Smooth muscle cell of trachea (primary cell): ENCODE results near the gene GOLGA6B. TPM values are rescaled to one million over a fixed set of nuclear protein-coding genes. Genes with fewer than 3 reads are reported as not detected.

ENCODE experiments used
- total RNA-seq: library from RNA; depleted of rRNA; stranded (reverse); fragments of >200 nt; gene quantifications from 2 replicates; pipeline ENCODE4 v1.2.1, GENCODE V29; 2014

GOLGA6B gene, protein sequence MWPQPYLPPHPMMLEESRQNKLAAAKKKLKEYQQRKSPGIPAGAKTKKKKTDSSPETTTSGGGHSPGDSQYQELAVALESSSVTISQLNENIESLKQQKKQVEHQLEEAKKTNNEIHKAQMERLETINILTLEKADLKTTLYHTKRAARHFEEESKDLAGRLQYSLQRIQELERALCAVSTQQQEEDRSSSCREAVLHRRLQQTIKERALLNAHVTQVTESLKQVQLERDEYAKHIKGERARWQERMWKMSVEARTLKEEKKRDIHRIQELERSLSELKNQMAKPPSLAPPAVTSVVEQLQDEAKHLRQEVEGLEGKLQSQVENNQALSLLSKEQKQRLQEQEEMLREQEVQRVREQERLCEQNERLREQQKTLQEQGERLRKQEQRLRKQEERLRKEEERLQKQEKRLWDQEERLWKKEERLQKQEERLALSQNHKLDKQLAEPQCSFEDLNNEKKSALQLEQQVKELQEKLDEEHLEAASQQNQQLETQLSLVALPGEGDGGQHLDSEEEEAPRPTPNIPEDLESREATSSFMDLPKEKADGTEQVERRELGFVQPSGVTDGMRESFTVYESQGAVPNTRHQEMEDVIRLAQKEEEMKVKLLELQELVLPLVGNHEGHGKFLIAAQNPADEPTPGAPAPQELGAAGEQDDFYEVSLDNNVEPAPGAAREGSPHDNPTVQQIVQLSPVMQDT
- total RNA-seq, result not detected in 2 replicates

GRCh38 chr15:72654397-72654796 is at the start of gene GOLGA6B:
Gene GOLGA6B (plus strand): TSS chr15:72654697. CDS start chr15:72654738, 41 bp downstream.

GRCh38 chr15:72685925-72686794 is 31.7 kb downstream of the GOLGA6B start, which contains the start of the genes BBS4 and HIGD2B:
Gene BBS4 (plus strand): TSS chr15:72686207. CDS start chr15:72686228, 21 bp downstream.
Gene HIGD2B (minus strand): TSS chr15:72686182. CDS start chr15:72676374, 9,808 bp downstream.

Other genes starting within 250 kb of the GOLGA6B start
- gene ARIH1, start 180.4 kb upstream of the GOLGA6B start, total RNA-seq, result 36.4 and 41.2 TPM in 2 replicates
- gene HIGD2B, start 31.5 kb downstream of the GOLGA6B start, total RNA-seq, result 0.15 TPM in 1 of 2 replicates, not detected in the other
- 30.4 and 82.8 TPM in 2 replicates for gene BBS4, start 31.5 kb downstream of the GOLGA6B start, total RNA-seq
- gene ADPGK, start 129.1 kb downstream of the GOLGA6B start, total RNA-seq, result 61.2 and 74.8 TPM in 2 replicates